ENCODE data around the gene TCP11. TPM values are rescaled to one million over a fixed set of nuclear protein-coding genes. Genes with fewer than 3 reads are reported as not detected.

TCP11 gene
- total and polyA plus RNA-seq, 2 of the 13 experiments (the other 11 are each of a cell fraction or from before 2014, with no cell fraction given) = 0.04 TPM; not detected in 1

DNA sequence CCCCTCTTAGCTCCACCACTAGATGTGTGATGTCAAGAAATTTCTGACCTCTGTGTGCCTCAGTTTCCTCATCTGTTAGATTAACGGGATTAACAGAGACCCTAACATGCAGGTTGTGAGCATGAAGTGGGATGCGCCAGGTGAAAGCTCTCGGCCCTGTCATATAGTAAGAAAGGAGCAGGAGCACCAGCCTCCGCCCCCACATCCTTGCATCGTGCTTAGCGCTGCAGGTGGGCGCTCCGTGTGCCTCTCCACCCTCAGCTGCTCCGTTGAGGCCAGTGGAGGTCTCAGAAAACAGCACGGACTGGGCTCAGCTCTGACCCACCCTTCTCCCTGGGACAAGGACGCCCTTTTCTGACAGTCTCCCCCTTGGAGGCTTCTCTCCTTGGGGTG lies 63.4 kb downstream of the TCP11 start:
- 88% methylated on average over 11 of the region's 11 CpGs for WGBS (ENCODE audit: low lambda C conversion rate)
- no peak overlapping the region for H3K9ac ChIP-seq (ENCODE audit: insufficient read depth, low read depth, low read length)
- H3K27ac ChIP-seq (ENCODE audit: extremely low read length, insufficient read depth, low read length) = no peak overlapping the region
- no peak overlapping the region for H3K4me2 ChIP-seq (ENCODE audit: low read depth, low read length)
- ChIA-PET POLR2A (no interaction called here), CTCF (ENCODE audit: low intra/inter-chr PET ratio, low total read pairs) (no interaction called here)
- BruUV-seq (replicated peaks) = no TSS peak
- no peaks in the 10 kb centered on the region for H3K79me2 ChIP-seq (ENCODE audit: insufficient read depth, low read length)
- no peaks in the 10 kb centered on the region for H4K20me1 ChIP-seq (ENCODE audit: insufficient read depth, low read length)
- DNase-seq (ENCODE audit: low spot score) (no peak), ATAC-seq (no peak), FAIRE-seq (no peak)
- no peaks in the 10 kb centered on the region for H3K4me1 ChIP-seq (ENCODE audit: insufficient read depth, low read length)
- in situ Hi-C loops (cut with HindIII; ENCODE audit: extremely low pct_ligation_motif_present, low pct_unique_long_range_greater_than_20kb) = no loop called here
- intact Hi-C loops (cut with micrococcal nuclease; ENCODE audit: unreplicated experiment) = no loop called here
- no peak overlapping the region for H3K4me3 ChIP-seq (replicated peaks in 1 of 3; ENCODE audit: insufficient read depth in 1 of 3, low read depth in 2 of 3, low read length in 3 of 3)
- H2AFZ ChIP-seq (ENCODE audit: low read length) = no peak overlapping the region
- TF ChIP-seq TCF7 (IDR thresholded peaks at IDR 0.05; ENCODE audit: low read depth) = no peak
- no peak for TF ChIP-seq PRDM10 (CRISPR knock-in tag; IDR thresholded peaks at IDR 0.05; ENCODE audit: low read depth)
- no peaks in the 10 kb centered on the region for H3K27me3 ChIP-seq (ENCODE audit: control insufficient read depth in 1 of 2, insufficient read depth in 2 of 2, low read length in 2 of 2)
- peaks cover 17 to 25% of the 10 kb centered on the region in 2 experiments for H3K36me3 ChIP-seq (replicated peaks in 1 of 2; ENCODE audit: control insufficient read depth in 1 of 2, insufficient read depth in 2 of 2, low read length in 2 of 2)
- H3K9me3 ChIP-seq (ENCODE audit: low read length) = no peaks in the 10 kb centered on the region

- no peak for FAIRE-seq
- Histone ChIP-seq H2AFZ (ENCODE audit: low read length) (no peak overlapping the region), H3K4me3 (replicated peaks in 1 of 3; ENCODE audit: insufficient read depth in 1 of 3, low read depth in 2 of 3, low read length in 3 of 3) (no peak overlapping the region), H3K79me2 (ENCODE audit: insufficient read depth, low read length) (no peaks in the 10 kb centered on the region), H3K27me3 (ENCODE audit: control insufficient read depth in 1 of 2, insufficient read depth in 2 of 2, low read length in 2 of 2) (no peaks in the 10 kb centered on the region), H3K9ac (ENCODE audit: insufficient read depth, low read depth, low read length) (no peak overlapping the region), H3K36me3 (replicated peaks in 1 of 2; ENCODE audit: control insufficient read depth in 1 of 2, insufficient read depth in 2 of 2, low read length in 2 of 2) (peaks cover 16 to 25% of the 10 kb centered on the region in 2 experiments), H3K4me1 (ENCODE audit: insufficient read depth, low read length) (no peaks in the 10 kb centered on the region), H3K4me2 (ENCODE audit: low read depth, low read length) (no peak overlapping the region), H3K27ac (ENCODE audit: extremely low read length, insufficient read depth, low read length) (no peak overlapping the region), H4K20me1 (ENCODE audit: insufficient read depth, low read length) (no peaks in the 10 kb centered on the region), H3K9me3 (ENCODE audit: low read length) (no peaks in the 10 kb centered on the region)
- no peak for ATAC-seq
- no peak for TF ChIP-seq FOXJ3 (CRISPR knock-in tag; IDR thresholded peaks at IDR 0.05; ENCODE audit: borderline replicate concordance)
- TF ChIP-seq FOXO4 (CRISPR knock-in tag; conservative IDR thresholded peaks at IDR 0.05) = 0 out of 2 replicates have a peak, but pooled peaks have one; percentile 51
- DNase-seq (ENCODE audit: low spot score) = no peak
- POLR2A ChIA-PET = no interaction called here
- in situ Hi-C loops (cut with HindIII; ENCODE audit: extremely low pct_ligation_motif_present, low pct_unique_long_range_greater_than_20kb) = no loop called here
- WGBS (ENCODE audit: low lambda C conversion rate) = 88% methylated on average over 17 of the region's 17 CpGs
- intact Hi-C loops (cut with micrococcal nuclease; ENCODE audit: unreplicated experiment) = no loop called here
- CTCF ChIA-PET (ENCODE audit: low intra/inter-chr PET ratio, low total read pairs) = no interaction called here
- BruUV-seq (replicated peaks) = no TSS peak
These were observed 64.0 kb downstream of the TCP11 start for GRCh38 chr6:35076997-35077712.

Data from HepG2 (cell line).